HG02938 (cell line): ENCODE results near the gene RYR1.
"Not testable (repeated sequence)": the region's sequence is repeated elsewhere in the genome, so short reads cannot be mapped to it uniquely, and the experiment has no call there.

Experiments
- ATAC-seq: cut with Tn5 transposase; IDR thresholded peaks from one replicate; pipeline ENCODE4 v1.9.1; 2021; ENCODE audit warnings: mild to moderate bottlenecking, moderate library complexity; ENCODE audit not compliant: unreplicated experiment

RYR1 gene

DNA sequence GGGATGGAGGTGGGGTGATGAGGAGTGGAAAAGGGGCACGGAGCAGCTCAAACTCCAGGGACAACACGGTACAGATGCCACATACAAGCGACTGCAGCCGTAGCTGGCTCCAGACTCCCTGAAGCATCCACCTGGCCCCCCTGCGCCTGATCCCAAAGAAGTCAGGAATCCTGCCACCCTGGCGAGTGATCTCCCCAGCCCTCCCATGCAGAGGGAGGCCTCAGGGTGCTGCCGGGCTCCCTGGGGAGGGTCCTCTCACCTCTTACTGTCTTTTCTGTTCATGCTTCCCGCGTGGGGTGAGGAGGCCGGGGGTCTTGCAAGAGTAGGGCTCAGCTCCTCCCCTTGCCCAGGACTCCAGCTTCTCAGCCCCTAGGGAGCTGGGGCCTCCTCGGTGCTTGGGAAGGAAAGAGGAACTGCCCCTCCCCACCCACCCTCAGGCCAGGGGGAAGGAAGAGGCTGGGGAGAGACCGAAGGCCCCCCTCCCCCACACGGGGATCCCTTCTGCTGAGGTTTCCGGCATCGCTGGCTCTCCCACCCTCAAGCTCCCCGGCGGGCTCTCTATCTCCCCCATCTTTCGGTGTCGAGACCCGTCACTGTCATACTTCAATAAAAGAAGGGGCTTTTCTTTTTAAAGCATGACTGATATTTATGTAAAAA lies 7.6 kb upstream of the RYR1 start, which contains the start of gene RASGRP4:
Gene RASGRP4, minus strand, starts transcription at position 410 of the 657 bp plus-strand sequence. Its CDS starts 128 bp downstream, at position 282.
- ATAC-seq, result no peak

DNA sequence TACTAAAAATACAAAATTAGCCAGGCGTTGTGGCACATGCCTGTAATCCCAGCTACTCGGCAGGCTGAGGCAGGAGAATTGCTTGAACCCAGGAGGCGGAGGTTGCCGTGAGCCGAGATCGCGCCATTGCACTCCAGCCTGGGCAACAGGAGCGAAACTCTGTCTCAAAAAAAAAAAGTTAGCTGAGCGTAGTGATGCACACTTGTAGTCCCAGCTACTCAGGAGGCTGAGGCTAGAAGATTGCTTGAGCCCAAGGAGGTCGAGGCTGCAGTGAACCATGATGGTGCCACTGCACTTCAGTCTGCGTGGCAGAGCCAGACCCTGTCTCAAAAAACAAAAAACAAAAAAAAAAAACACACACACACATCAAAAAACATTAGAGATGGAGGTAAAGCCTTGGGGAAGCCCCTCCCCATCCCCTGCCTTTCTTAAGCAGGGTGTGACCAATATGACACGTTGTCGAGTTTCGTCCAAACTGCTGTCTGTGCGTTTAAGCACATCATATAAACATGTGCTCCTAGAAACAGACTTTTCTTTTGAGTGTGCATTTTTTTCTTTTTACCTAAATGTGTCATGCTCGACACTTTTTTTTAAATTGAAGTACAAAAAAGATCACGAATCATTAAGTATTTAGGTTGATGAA lies 6.3 kb upstream of the RYR1 start:
- not testable (repeated sequence) for ATAC-seq

DNA sequence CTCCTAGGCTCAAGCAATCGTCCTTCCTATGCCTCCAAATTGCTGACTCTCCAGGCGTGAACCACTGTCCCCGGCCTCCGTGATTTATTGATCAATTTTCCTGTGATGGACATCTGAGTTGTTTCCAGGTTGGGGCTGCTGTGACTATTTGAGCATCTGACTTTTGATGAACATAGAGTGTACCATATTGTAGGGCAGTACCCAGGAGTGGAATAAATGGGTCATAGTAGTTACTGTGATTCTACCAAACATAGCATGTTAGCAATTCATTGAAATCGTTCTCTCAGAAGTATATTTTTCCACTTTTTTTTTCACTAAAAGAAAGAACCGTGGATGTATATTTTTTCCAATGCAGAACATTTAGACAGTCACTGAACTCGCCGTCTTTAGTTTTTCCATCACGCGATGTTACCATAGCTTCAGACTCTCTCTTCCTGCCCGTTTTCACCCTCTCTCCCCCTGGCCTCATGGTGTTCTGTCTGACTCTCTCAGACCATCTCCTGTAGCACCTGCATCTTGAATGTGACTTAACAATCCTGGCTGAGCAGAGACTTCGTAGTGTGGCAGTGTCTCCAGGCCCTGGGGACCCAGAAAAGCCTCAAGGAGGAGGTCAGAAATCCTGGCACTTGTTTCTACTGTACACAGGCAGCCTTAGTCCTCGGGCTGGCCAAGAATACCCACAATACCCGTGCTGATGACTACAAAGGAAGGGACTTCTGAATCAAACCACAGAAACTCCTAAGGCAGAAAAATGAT lies 4.3 kb upstream of the RYR1 start:
- ATAC-seq, result no peak

DNA sequence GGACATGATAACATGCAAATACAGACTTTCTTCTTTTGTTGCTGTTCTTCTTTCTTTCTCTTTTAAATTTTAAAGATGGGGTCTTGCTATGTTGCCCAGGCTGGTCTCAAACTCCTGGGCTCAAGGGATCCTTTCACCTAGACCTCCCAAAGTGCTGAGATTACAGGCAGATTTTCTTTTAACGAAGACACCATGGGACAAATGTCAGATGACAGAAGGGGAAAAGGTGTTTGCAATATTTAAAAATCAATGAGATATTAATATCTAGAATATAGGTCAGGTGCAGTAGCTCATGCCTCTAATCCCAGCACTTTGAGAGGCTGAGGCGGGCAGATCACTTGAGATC lies 3.7 kb upstream of the RYR1 start:
- ATAC-seq, result no peak

DNA sequence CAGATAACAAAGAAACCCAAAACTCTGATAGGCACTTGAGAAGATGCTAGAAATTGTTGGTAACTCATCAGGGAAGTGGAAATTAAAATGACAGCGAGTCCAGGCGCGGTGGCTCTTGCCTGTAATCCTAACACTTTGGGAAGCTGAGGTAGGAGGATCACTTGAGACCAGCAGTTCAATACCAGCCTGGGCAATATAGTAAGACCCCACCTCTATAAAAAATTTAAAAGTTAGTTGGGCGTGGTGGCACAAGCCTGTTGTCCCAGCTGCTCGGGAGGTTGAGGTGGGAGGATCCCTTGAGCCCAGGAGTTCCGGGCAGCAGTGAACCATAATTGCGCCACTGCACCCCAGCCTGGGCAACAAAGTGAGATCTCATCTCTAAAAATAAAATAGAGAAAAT lies 2.6 kb upstream of the RYR1 start:
- no peak for ATAC-seq

DNA sequence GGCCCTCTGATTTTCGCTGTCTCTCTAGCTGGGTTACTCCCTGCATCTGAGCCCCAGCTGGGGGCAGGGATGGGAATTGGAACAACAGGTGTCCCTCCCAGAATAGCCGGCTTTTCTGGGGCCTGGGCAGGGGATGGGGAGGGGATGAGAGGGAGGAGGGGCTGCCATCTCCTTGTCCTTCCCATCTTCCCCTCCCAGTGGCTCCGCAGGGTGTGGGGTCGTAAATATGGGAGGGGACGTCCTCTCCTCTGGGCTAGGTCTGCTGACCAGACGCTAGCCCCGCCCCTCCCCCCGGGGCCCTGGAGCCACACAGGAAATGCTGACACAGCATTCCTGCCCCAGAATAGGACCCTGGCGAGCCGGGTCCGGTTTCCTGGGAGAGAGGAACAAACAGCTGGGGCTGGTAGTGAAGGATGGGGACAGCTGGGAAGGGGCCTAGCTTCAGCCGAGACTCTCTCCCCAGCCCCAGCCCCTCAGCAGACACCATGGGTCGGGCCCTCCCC lies 1.1 kb downstream of the RYR1 start:
- ATAC-seq, result no peak

DNA sequence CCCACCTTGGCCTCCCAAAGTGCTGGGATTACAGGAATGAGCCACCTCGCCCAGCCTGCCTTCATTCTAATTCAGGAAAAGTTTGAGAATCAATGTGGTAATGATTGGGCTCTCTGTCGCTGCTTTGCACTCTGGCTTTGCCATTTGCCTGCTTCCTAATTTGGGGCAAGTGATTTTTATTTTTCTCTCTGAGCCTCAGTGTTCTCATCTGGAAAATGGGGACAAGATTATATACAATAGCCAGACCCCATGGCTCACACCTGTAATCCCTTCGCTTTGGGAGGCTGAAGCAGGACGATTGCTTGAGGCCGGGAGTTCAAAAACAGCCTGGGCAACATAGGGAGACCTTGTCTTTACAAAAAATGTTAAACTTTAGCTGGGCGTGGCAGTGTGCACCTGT lies 3.8 kb downstream of the RYR1 start:
- no peak for ATAC-seq

DNA sequence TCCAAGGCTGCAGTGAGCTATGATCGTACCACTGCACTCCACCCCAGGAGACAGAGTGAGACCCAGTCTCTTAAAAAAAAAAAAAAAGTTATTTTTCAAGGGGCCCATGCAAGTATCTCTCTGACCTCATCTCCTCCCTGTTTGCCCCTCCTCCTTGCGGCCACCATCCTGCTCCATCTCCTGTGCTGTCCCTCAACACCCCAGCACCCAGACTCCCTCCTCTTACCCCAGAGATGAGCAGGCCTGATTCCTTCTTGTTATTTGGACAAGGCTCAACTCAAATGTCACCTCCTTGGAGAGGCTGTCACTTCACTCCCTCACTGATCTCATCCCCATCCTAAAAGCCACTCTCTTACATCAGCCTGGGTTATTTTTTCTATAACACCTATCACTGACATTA lies 4.4 kb downstream of the RYR1 start:
- ATAC-seq, result no peak

DNA sequence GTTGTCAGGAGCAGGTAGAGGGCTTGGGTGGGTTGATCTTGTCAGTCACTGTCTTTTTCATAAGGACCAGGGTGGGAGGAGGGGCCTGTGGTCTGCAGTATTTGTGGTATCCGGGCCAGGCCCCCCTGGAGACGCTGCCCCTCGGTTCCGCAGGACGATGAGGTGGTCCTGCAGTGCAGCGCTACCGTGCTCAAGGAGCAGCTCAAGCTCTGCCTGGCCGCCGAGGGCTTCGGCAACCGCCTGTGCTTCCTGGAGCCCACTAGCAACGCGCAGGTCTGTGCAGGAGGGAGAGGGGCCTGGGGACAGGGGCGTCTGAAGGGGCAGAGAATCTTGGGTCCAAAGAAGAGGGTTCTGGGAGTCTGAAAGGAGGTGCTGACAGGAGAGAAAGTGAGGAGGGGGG lies 7.1 kb downstream of the RYR1 start:
- no peak for ATAC-seq

DNA sequence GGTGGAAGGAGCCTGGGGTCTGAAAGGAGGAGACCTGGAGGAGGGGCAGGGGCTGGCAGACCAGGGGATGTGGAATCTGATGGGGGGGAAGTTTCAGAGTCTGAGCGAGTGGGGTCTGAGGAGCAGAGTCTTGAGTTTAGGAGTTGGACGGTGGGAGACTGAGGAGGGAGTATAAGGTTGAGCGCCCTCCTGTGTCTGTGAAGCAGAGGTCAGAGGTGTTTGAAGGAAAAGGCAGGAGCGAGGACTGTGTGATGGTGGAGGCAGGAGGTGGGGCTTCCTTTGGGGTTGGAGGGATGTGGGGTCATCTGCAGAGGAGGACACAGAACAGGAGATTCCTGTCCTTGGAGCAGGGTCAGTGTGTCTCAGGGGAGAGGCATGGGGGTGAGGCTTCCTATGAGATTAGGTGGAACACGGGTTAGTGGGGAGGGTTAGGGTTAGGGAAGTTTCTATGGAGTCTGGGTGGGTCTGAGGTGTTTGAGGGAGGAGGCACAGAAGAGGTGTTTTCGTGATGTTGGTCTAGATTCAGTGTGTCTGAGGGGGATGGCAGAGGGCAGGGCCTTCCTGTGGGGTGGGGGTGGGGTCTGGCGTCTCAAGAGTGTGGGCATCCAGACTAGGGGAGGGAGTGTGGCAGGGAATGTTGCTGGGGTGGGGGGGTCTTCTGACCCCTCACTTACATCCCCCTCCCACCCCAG lies 8.3 kb downstream of the RYR1 start:
- no peak for ATAC-seq

DNA sequence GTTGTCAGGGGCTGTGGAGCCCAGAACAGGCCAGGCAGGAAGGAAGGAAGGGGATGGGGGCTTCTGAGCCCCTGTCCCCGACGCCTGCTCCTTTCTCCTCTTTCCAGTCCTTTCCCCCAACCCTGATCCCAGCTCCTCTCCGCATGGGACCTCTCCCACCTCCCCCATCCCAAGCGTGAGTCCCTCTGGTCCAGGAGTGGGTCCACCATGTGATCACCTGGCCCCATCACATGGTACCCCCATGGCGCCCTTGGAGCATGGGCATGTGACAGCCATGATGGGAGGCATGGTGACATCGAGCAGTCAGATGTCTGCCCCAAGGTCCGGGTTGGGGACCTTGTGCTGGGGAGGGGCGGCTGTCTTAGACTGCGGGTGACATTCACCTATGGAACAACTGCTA lies 9.2 kb downstream of the RYR1 start:
- no peak for ATAC-seq

DNA sequence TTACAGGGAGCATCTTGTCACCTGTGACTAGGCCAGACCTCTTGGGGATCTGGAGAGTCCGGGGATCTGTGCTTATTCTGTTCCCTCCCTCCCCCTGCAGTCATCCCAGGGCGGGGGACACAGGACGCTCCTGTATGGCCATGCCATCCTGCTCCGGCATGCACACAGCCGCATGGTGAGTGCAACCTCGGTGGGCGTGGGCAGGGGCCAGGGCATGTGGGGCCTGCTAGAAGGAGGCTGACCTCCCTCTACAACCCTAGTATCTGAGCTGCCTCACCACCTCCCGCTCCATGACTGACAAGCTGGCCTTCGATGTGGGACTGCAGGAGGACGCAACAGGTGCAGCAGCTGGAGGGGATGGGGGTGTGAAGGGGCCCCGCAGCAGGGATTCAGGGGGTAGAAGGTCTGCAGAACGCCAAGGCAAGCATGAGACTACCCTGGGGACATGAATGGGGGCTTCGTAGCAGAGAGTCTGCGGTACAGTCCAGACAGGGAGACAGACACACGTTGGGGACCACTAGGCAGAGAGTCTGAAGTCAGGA lies 10.0 kb downstream of the RYR1 start:
- ATAC-seq, result no peak

DNA sequence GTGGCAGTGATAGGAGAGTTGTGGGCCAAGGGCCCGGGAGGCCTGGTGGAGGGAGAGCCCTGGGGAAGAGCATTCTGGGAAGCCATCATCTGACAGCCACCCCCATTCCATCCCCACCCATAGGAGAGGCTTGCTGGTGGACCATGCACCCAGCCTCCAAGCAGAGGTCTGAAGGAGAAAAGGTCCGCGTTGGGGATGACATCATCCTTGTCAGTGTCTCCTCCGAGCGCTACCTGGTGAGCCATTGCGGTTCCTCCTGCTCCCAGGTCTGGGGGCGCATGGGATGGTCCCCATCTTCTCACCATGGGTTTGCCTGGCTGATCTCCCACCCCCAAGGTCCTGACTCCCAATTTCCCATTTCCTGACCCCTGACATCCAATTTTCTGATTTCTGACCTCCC lies 10.5 kb downstream of the RYR1 start:
- ATAC-seq, result no peak

DNA sequence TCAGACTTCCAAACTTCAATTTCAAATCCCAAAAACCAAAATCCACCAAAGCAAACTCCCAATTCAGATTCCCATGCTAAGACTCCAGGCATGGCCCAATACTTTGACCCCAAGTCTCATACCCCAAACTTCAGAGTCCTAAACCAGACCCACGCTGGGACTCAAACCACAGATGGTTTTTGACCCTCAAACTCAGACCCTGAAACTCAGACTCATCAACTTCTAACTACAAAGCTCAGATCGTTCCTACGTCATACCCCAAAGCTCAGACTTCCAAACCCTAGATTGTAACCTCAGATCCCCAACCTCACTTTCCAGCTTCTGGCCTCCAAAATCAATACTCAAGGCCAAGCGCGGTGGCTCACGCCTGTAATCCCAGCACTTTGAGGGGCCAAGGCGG lies 11.9 kb downstream of the RYR1 start:
- ATAC-seq, result no peak

DNA sequence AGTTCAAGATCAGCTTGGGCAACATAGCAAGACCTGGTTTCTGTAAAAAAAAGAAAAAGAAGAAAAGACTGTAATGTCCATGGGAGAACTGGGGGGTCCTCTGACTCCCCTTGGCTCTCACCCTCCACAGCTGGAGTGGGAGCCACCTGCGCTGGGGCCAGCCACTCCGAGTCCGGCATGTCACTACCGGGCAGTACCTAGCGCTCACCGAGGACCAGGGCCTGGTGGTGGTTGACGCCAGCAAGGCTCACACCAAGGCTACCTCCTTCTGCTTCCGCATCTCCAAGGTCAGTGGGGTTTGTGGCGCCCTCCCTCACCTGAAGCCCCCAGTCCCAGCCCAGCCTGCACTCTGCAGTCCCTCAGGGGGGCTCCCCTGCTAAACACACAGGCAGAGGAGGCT lies 14.7 kb downstream of the RYR1 start:
- ATAC-seq, result no peak

DNA sequence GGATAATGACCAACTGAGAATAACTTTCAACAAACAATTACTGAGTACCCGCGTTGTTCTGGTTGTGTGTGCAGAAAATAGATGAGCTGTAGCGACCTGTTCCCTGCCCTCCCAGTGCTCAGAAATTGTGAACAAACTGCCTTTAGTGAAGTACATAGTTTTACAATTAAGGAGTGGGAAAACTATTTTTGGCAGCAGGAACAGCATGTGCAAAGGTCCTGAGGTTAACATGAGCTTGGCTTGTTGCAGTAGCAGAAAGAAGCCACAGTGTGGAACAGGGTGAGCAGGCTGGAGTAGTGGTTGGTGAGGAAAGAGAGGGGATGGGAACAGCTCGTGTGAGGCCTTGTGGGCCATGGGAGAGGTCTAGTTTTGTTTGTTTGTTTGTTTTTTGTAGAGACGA lies 16.0 kb downstream of the RYR1 start:
- ATAC-seq, result no peak

DNA sequence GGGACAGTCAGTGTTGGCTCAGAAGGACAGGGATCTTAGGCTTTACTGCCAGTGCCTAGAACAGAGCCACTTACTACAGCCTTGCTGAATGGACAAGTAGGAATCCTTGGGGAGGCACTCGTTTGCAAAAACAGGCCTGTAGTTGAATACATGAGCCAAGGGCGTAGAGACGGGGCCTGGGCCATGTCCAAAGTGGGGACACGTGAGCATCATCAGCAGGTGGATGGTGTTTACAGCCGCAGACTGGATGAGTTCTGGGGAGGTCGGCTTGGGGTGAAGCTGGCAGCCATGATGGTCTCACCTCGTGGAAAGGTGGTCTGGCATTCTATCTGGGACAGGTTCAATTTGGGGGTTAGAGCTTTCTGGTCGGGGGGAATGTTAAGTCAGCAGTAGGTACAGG lies 17.5 kb downstream of the RYR1 start:
- ATAC-seq, result no peak

DNA sequence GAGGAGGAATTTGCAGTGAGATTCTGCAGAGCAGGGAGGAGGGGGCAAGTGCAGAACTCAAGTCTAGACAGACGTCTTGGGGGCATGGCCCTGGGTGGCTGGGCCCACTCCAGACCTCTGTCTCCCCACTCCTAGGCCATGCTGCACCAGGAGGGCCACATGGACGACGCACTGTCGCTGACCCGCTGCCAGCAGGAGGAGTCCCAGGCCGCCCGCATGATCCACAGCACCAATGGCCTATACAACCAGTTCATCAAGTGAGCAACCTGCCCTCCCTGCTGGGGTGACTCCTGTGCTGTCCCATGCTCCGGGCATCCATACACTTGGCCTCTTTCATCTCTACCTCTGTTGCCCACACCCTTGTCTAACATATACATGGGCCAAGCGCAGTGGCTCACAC lies 18.1 kb downstream of the RYR1 start:
- no peak for ATAC-seq

DNA sequence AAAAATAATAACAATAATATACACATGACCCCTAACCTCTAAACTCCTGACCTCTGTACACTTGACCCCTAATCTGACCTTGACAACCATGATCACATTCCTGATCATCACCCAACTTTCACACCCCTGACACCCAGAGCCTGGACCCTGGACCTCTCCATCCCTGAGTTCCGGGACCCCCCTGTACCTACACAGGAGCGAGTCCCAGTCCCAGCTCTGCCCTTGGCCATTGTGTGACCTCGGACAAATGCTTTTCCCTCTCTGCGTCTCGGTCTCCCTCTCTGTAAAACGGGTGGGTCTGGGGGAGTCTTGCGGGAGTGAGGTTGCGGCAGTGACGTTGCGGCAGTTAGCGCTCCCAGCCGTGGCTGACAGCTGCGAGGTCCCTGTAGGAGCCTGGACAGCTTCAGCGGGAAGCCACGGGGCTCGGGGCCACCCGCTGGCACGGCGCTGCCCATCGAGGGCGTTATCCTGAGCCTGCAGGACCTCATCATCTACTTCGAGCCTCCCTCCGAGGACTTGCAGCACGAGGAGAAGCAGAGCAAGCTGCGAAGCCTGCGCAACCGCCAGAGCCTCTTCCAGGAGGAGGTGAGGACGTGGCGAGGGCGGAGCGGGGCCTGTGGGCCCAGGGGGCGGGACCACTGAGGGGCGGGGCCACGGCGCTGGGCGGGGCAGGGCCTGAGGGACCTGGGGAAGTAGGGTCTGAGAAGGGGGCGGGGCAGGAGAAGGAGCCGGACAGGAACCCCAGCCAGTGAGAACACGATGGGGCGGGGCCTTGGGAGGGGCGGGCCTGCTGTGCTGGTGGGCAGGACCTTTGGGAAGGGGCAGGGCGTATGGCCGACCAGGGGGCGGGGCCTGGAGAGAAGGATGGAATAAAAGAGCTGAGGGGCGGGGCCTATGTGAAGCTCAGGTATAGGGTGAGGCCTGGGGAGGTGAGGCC lies 19.2 kb downstream of the RYR1 start:
- ATAC-seq, result no peak

DNA sequence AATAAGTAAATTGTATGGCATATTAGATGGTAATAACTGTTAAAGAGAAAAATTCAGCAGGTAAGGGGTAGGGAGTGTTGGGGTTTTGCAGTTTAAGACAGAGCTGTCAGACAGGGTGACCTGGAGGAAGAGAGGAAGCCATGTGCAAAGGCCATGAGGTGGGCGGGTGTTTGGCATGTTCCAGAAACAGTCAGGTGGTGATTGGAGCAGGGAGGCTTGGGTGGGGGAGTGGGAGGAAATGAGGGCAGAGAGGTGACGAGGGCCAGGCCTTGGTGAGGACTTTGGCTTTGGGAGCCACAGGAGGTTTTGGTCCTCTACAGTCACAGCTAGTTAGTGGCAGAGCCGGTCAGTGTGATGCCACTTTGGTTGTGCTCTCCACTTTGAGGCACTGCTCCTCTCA lies 20.1 kb downstream of the RYR1 start:
- no peak for ATAC-seq
